Stimulated activated CD4-positive, alpha-beta T cell treated with anti-CD3 and anti-CD28 coated beads, Interleukin-12 subunit alpha, Interleukin-12 subunit beta, amount 100 ng/mL, for 4 hours (primary cell): ENCODE results near the gene NCKAP5.

ENCODE experiments used
- DNase-seq: peaks from one replicate; pipeline ENCODE4 v3.0.0-alpha.2; 2020

NCKAP5 gene

DNA sequence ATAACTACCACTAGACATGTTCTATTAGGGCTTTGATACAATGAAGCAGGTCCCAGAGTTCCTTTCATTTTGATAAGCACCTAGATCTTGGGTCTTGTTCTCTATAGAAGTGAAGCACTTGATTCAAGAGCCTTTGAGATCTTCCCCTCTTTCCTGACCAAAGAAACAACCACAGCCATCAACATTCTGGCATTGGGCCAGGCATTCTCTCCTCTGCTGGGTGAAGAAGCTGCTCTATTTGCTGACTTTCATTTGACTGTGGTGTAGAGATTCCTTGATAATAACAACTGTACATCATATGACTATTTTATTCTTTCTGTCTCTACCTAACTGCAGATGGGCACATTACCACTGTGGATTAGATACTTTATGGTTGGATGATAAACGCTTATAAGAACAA lies 801.7 kb downstream of the NCKAP5 start:
- no peak for DNase-seq

DNA sequence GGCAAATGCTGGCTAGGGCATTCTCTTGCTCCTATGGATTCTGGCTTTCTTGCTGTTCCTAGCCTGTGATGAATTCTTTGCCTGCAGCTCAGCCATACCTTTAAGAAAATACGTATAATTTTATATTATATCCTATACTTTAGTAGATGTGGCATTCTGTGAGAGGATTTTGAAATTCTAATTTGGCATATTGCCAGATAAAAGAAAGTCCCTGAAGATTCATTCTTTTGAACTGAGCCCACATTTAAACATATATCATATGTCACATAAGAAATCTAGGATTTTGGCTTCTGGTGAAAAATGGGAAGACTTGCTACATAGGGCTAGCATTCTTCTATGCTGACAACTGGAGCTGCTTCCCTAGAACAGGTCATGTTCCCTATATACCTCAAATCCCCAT lies 806.8 kb downstream of the NCKAP5 start:
- no peak for DNase-seq

DNA sequence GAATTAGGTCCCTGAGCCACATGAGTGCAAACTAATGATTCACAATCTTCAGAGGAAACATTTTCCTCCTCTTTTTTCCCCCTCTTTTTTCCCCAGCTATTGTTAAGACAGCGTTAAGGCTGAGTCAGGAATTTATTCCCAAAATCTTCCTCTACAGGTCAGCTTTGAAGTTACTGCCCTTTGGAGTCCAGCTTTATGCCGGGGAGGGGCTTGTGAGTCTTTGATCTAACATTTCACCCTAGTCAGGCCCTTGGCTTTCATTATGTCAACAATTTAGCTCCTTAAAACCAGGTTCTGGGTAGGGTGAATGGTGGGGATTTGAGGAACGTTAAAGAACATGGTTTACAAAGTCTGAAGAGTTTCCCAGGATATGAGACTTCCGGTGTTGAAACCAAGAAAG lies 807.3 kb downstream of the NCKAP5 start:
- DNase-seq, result no peak

DNA sequence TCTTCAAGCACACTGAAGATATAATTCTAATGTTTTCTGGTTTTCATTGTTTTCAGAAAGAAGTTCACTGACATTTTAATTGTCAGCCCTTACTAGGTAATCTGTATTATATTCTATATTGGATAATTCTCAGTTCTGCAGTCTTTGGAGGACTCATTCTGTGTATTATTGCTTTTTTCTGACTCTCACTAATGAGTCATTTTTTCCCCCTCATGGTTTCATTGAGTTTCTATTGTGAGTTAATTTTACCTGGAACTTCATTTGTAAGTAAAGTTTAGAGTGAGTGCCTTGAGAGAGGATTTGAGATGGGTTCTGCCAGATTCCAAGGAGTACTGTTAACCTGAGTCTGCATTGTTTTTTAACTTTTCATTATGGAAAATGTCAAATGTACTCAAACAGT lies 807.9 kb downstream of the NCKAP5 start:
- DNase-seq, result no peak

DNA sequence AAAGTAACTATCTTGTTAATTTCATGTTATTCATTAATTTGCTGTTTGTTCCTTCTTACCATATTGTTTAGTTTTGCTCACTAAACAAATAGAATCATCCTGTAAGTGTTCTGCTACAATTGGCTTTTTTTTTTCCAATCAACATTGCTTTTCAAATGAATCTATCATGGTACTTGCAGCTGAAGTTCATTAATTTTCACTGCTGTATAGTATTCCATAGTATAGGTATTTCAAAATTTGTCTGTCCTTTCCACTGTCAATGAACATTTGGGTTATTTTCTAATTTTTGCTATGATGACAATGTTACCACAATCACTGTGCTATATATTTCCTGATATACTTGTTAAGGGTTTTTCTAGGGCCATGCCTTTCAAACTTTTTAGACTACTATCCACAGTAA lies 809.3 kb downstream of the NCKAP5 start:
- DNase-seq, result no peak

DNA sequence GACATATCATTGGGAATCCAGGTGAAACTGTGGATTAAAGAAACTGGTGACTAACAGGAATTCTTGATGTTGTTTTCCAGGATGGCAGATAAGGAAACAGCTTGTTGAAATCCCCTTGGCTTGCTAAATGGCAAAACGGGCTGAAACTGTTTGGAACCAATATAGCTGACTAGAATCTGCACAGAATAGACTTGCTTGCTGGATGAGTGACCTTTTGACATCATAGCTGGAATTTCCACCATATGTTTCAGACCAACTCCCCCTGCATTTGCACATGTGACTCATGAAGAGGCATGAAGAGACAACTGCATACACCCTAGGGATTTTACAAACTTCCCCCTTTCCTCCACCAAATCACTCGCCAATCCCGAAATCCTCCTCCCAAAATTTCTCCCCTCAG lies 810.6 kb downstream of the NCKAP5 start:
- DNase-seq, result no peak

DNA sequence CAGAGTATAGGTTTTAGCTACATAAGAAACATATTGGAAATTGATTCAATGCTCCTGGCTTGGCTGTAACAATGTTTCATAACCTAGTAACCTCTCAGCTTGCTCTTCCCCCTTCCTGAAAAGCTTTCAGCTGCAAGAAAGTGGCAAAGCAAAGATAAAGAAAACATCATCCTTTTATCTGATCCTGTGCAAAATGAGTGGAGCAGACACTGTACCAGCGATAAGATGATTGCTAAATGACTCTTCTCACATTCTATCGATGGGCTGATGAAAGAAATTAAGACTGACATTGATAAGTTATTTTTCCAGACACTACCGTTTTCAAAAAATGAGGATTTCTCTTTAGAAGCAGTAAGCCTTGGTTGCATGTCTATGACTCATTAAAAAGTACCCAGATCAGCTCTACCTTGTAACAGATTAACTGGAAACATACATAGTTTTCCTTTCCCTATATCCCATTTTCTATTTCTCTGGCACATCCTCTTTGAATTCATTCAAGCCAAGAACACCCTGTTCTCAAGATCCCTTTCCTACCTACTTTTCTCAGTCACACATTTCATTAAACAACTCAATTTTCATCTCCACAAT lies 811.2 kb downstream of the NCKAP5 start:
- DNase-seq, result no peak

DNA sequence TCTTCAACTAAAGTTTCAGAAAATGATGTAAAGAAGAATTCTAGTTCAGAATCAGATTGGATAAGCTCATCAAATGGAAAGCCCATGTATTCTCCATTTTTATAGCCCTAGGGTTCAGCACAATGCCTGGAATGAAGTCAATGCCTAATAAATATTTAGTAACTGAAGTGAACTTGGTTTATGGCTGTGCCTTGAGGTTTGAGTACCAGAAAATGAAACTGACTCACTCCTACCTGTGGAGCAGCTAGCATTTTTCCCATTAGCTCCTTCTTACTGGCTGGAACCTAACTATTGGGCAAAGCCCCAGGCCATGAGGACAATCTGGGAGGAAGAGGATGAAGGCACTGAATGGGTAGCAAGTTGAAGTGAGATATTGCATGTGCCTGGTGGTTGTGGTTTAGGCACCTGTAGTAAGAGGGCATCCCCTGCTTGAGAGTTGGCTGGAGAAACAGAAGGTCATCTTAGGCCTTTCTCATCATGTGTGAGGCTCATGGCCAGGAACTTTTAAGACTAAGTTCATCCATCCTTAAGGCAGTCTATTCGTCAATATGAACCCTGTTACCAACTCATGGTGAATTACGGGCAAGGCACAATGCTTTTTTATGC lies 813.3 kb downstream of the NCKAP5 start:
- DNase-seq, result no peak

DNA sequence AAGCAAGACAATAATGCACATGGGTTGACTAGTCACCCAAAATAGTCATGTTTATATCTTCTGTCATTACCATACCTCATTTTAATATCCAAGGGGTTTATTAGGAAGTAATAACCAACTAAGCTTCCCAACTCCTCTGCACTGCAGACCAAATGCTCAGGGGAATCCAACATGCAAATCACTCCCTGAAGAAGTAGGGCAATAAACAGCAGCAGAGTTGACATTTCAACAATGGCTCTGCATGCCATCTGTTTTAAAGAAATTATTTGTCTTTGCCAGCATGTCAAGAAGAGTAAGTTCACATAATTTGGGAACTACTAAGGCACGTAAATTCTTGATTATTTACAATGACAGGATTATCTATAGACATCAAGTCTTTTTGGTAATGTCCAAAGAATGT lies 813.9 kb downstream of the NCKAP5 start:
- no peak for DNase-seq

DNA sequence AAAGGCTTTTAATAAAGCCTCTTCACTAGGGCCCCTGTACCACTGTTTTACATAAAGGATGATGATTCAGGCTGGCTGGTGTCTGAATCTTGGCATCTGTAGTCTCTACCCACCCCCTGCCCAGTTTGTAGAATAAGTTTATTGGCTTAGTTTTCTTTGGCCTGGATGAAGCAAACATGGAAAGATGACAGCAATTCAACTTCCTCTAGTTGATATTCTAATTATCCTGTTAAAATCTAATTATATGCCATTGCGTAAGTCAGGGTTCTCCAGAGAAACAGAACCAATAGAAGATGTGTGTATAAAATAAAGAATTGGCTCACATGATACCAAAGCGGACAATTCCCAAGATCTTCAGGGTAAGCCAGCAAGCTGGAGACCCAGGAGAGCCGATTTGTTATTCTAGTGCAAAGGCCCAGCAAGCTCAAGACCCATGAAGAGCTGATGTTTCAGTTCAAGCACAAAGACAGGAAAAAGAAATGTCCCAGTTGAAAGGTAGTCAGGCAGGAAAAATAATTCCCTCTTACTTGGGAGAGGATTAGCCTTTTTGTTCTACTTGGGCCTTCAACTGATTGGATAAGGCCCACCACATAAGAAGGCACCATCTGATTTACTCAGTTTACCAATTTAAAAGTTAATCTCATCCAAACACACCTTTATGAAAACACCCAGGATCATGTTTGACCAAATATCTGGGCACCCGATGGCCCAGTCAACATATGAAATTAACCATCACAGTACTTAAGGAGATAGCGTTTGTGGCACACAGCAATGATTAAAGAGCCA lies 815.6 kb downstream of the NCKAP5 start:
- no peak for DNase-seq

DNA sequence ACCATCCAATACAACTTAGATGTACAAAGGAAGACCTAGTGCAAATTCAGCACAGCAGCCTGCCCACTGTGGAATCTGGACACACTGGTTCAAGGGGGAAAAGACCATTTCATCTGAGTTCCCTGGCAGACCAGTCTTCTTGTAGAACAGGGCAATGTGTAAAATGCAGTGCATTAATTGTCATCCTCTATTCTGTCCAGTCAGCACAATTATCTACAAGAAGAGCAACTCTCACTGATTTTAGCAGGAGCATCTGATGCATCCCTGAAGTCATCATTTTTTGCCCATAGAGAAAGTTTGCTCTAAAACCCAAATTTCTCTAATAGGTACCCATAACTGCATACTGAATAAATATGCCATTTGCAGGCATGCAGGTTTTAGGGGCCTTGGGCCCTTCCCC lies 816.4 kb downstream of the NCKAP5 start:
- no peak for DNase-seq

DNA sequence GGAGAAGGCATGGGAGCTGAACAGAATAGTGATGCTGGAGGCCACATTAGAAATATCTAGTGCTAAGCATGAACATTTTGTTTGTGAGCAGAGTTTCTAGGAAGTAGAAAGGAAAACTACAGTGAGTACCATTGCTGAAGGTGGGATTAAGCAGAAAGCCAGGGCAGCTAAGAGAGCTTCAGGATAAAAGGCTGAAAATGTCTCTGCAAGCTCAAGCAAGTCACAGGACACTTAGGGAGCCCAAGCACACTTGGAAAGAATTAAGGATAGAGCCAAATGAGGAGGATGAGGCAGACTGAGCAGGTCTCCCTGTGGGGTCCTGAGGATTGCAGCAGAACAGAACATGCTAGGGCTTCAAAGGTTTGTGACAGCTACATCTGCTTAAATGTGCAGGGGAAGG lies 817.7 kb downstream of the NCKAP5 start:
- DNase-seq, result no peak

DNA sequence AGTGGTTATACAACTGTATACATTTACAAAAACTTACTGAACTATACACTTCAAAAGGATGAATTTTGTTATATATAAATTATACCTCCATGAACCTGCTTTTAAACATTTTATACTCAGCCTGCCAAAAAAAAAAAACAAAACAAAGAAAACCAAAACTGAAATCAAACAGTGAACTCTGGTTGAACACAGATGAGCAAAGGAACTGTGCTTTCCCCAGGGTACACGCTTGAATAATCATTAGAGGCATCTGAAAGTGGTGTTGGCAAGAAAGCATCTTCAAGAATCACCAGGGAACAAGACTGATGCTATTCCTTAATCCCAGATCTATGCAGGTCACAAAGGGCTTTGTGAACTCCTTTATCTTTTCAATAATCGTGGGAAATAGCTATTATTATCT lies 821.2 kb downstream of the NCKAP5 start:
- DNase-seq, result no peak

DNA sequence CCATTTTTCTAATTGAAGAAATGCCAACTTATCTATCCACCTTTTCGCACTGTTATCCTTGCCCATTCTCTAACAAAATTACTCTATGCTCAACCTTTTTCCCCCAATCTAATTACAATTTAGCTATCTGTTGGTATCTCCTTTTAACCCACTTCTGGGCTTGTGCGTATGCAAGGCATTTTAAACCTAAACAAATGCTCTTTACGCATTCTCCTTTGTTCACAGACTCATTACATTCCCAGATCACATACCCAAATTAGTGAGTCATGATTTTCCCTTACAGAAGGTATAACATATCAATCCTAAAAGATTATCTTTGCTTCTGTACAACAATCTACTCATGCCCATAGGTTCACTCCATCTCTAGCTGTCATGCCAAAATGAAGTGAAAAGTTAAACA lies 826.5 kb downstream of the NCKAP5 start:
- no peak for DNase-seq

DNA sequence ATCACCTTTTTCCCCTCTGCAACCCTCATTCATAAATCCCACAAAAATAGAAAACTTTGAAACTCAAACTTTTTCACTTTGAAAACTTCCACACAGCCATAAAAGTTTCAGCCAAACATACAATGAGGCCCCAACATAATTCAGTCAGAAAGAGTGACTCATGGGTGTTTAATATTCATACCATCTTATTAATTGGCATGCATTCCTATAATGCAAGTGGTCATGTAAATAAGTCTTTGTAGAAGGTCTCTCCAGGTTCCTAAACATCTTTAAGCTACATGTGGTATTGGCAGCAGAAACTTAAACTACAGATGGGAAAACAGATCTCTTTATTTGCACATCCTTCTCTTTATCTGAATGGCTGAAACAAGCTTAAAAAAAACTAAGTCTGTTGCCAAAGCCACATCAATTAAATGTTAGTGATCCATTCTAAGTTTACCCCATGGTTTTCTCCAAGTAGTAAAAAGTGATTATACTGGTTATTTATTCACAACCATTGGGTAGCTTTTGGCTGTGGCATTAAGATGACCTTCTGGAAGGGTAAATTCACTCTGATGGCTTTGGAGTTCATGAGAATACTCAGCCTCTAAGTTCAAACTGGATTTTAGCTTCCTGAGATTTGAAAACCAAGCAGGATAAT lies 828.1 kb downstream of the NCKAP5 start:
- DNase-seq, result no peak

DNA sequence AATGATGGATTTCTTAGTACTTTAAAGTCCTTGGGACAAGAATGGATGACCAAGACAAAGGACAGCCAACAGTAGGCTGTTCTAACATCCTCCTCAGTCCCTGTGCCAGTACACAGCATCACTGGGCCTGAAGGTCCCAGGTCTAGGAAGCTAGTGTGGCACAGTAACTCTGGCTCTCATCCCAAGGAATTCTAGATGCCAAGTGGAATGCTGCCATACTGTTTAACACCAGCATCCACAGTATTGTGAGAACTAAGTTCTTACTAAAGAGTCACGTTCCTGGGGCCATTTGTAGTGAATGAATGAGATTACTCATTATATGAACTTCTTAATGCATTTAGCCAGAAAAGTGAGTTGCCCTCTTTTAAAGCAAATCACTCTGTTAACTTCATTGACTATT lies 830.0 kb downstream of the NCKAP5 start:
- no peak for DNase-seq

DNA sequence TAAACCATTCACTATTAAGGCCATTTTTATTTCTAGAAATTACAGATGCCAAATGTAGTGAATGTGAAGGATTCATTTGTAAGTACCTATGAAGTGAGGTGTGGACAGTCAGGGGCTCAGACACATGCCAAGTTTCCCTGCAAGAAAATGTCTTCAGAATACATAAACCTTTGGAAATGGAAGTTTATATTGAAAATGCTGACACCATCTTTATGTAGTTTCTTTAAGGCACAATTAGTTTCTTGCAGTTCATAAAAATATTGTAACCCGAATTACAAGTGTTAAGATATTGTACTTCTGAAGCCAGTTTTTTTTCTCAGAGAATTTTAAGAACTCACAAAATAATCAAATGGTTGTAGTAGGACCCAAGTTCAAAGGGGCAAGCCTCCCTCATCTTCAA lies 832.2 kb downstream of the NCKAP5 start:
- DNase-seq, result no peak

DNA sequence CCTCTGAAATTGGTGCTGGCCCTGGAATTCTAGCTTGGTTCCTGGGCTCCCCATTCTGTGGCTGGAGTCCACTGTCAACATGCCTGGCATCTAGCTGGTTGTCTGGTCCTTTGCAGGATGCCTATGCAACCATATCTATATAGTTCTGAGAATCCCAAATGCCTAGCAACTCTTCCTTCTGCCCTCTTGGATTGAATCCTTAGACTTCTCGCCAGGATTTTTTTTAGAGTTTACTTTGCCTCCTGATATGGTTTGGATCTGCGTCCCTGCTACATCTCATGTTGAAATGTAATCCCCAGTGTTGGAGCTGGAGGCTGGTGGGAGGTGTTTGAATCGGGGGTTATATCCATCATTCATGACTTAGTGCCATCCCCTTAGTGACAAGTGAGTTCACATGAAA lies 833.3 kb downstream of the NCKAP5 start:
- DNase-seq, result no peak

DNA sequence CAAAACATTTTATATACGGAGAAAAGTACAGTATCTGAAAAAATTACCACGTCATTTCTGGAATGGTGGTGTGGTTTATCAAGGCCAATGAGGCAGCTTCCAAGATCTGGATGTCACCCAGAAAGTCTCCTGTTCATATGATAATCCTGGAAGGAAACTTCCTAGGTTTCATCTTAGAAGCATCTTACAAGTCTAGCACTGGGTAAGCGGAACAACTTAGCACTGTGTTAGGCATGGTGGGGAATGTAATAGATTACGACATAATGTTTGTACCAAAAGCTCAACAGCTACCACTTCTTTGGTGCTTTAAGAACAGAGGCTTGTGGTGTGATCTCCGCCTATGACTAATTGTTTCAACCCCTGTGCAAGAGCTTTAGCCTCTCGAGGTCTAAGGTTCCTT lies 835.2 kb downstream of the NCKAP5 start:
- DNase-seq, result no peak

DNA sequence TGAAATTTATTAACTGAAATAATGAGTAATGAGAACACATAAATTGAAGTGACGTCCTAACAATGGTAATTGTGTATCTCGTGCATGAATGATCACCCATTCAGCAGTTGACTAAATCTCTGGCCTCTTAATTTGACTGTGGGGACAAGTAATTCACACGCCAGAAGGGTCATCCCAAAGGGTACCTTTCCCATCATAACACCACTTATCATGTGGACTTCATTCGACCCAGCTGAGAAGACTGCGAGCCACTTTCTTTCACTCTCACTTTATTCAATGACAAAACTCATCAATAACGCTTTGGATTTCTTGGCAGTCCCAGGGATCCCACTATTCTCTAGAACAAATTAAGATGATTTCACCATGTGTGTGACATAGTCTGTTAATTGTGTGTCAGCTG lies 835.6 kb downstream of the NCKAP5 start:
- DNase-seq, result no peak

DNA sequence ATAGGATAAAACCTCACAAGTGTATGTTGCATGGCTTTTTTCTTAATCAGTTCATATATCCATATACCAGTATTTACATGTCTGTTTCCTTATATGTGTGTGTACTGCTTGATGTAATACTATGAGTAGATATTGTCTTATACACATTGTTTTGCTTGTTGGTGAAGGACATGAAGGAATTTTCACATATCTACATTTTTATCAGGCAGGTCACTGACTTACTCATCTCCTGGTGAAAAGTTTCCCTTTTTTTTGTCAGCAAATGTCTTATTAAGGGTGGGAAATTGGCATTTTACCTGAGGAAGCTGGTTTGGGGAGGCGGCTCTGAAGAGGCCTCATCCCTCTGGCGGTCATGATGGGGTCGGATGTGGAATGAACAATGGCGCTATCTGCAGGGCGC lies 836.8 kb downstream of the NCKAP5 start:
- no peak for DNase-seq

DNA sequence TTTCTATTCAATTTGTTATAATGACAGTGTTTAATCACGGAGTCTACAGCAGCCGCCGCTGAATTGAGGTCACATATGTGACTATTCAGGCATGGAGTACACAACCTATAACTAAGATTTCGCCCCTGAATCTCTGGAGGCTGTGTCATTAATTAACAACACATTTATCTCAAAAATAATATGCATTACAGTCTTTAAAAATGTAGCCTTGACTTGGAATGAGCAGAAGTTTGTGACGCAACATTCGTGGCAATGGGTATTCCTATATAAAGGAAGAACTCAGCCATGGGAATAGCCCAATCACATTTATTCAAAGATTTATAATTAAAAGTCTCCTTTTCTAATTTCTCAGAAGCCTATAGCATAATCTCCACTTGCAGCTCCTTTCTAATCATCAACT lies 837.7 kb downstream of the NCKAP5 start:
- no peak for DNase-seq

DNA sequence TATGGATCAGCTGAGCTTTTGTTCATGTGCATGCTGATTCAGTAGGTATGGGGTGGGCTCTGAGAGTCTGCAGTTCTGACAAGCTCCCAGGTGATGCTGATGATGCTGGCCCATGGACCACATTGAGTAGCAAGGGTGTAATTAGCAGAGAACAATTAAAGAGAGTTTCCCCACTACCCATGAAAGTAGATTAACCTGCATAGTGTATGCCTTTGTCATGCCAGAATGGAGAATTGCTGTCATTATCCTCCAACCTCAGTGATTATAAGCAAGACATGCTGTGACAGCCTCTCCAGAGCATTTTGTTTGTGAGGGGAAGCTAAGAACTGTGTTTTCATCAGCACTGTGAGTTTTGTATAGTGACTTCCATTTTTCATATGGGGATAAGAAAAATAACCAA lies 838.7 kb downstream of the NCKAP5 start:
- no peak for DNase-seq

DNA sequence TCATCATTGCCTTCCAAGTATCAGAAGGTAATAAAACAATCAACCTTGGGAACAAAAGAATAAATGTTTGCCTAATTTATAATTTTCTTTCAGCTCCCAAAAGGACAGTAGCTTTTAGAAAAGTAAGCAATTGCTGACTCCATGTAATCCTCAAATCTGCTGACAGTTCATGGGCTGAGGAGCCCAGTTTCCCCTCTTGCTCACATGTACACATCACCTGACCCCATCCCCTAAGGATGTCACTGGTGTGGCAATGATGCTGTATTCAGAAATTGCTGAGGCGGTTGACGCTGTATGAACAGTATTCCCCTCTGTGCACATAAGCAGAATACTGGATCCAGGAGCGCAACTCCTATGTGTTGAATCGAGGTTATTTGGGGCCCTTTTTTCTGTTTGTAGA lies 842.1 kb downstream of the NCKAP5 start:
- DNase-seq, result no peak
